HG03442 (cell line): ENCODE results near the gene FOXM1.
"Not testable (repeated sequence)": the region's sequence is repeated elsewhere in the genome, so short reads cannot be mapped to it uniquely, and the experiment has no call there.

ENCODE experiments used
- ATAC-seq: cut with Tn5 transposase; IDR thresholded peaks from one replicate; pipeline ENCODE4 v1.9.1; 2021; ENCODE audit warnings: mild to moderate bottlenecking, moderate library complexity; ENCODE audit not compliant: unreplicated experiment

The FOXM1 gene

DNA sequence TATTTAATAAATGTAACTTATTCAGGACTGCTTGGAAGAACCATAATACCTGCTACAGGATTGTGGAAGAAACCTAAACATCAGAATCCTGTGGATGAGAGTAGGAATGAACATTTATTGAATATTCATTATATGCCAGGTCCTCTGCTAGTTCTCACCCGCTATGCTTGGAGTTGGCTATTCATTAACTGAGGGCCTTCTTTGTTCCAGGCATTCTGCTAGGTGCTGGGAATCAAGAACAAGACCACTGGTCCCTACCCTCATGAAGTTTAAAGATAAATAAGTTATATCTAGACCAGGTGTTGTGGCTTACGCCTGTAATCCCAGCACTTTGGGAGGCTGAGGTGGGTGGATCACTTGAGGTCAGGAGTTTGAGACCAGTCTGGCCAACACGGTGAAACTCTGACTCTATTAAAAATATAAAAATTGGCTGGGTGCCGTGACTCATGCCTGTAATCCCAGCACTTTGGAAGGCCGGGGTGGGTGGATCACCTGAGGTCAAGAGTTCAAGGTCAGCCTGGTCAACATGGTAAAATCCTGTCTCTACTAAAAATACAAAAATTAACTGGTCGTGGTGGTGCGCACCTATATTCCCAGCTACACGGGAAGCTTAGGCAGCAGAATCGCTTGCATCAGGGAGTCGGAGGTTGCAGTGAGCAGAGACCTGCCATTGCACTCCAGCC is 9.9 kb upstream of the FOXM1 start:
- ATAC-seq: no peak

DNA sequence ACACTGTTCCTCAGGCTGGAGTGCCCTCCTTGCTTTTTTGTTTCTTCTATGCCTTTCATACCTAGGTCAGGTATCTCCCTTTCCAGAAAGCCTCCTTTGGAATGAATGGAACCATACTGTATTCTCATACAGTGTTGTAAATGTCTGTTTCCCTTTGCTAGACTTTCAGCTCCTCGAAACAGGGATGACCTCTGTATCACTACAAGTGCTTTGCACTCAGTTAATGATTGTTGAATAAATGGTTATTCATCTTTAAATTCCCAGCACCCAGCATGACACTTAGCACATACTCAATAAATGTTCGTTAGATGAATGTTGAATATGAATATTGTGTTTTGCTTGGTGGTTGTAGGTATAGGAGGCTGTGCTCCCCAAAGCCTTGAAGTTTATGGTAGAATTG is 7.8 kb upstream of the FOXM1 start:
- no peak for ATAC-seq

- no peak for ATAC-seq
Observed at GRCh38 chr12:2879853-2880252, 2.9 kb upstream of the FOXM1 start.

DNA sequence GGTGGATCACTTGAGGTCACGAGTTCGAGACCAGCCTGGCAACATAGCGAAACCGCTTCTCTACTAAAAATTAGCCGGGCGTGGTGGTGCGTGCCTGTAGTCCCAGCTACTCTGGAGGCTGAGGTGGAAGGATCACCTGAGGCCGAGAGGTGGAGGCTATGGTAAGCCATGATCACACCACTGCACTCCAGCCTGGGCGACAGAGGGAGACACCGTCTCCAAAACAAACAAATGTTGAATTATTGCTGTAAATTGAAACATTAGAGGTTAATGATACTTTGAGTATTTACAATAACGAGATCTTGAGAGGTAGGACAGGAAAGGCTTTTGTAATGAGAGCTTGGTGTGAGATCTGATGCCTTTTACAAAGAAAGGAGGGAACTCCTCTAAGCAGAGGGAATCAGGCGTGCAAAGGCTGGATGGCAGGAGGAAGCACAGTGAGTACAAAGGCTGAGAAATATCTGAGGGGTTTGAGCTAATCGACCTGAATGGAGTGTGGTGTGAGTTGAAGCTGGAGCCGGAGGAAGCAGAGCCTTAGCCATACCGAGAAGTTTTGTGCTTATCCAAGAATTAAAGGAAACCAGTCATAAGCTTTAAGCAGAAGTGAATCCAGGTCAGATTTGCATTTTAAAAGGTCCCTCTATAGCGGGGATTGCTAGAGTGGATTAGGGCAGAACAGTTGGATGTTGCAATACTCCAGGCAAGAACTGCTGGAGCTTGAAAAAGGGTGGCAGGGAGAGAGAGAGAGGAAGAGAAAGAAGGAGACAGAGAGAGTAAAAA is 1.2 kb upstream of the FOXM1 start:
- no peak for ATAC-seq

DNA sequence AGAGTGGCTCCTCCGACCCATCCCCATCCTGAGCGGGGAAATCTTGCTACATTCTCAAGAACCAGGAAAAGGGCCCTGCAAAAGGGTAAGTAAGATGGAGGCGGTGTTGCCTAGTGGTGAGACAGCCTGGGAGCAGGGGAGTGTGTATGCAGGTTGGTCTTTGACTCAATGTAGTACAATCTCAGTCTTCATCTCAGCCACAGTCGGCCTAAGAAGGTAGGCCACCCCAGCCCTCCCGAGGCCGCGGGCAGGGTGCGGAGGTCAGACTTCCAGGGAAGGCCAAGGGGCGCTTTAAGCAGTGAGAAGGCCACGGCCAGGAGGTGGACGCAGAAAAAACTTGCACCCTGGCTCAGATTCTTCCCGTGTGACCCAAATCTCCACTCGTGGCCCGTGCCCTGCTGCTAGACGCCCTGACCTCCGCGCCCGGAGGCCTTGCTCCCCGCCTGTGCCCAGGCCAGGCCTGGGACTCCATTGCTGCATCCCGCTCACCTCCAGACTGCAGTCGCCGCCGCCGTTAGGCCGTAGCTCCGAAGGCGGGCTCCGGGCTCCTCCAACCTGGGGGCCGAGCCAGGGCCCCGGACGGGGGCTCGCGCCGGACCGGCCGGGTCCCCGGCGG is 435 bp downstream of the FOXM1 start:
- peak; percentile 26 for ATAC-seq

GRCh38 chr12:2868986-2869632 is 7.9 kb downstream of the FOXM1 start:
- ATAC-seq: not testable (repeated sequence)

- ATAC-seq: no peak
Observed at GRCh38 chr12:2864198-2864597, 12.8 kb downstream of the FOXM1 start.

DNA sequence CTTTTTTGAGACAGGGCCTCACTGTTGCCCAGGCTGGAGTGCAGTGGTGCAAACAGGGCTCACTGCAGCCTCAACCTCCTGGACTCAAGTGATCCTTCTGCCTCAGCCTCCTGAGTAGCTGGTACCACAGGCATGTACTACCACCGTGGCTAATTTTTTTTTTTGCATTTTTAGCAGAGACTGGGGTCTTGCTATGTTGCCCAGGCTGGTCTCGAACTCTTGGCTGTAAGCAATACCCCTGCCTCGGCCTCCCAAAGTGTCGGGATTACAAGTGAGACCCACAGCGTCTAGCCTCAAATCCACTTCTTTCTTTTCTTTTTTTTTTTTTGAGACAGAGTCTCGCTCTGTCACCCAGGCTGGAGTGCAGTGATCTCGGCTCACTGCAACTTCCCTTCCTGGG is 13.6 kb downstream of the FOXM1 start:
- ATAC-seq: not testable (repeated sequence)

GRCh38 chr12:2862876-2863275 is 14.1 kb downstream of the FOXM1 start:
- no peak for ATAC-seq

- no peak for ATAC-seq
Observed at GRCh38 chr12:2860170-2860569, 16.8 kb downstream of the FOXM1 start.

DNA sequence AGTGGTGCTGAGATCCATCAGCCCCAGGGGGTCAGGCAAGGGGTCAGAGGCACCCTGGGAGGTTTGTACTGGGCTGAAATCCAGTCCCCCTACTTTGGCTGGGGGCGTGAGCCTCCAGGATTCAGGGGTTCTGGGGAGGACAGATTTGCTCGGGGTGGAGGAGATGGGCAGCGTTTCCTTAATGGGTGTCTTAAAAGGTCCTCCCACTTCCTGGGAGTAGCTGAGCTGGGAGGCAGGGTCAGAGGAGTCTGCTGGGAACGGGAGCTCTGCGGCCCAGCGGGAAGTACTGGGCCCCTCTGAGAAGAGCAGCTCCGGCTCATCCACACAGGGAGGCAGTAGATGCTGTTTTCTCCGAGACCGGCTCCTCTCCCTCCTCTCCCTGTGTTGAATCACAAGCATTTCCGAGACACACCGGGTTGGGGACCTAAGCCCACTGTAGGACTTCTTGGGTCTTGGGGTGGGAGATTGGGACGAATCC is 18.0 kb downstream of the FOXM1 start:
- no peak for ATAC-seq

GRCh38 chr12:2858334-2858733 is 18.6 kb downstream of the FOXM1 start:
- no peak for ATAC-seq

GRCh38 chr12:2857576-2857975 is 19.4 kb downstream of the FOXM1 start:
- ATAC-seq: no peak

DNA sequence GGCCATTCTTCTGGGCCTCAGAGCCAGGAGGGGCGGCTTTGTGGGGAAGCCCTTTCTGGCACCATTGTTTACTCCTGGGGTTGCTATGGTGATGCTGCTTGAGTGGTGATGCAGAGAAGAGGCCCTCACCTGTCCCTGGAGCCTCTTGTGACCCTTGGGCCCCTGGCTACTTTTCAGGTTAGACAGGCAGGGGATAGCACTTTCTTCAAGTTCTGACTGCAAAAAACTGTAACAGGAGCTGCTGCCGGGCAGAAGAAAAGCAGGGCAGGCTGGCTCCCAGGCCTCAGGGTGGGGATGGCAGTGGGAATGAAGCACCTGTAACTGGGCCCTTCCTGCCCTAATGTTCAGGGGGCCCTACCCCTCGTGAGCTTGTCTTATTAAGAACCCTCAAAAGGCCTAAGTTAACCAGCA is 19.9 kb downstream of the FOXM1 start, which contains the start of gene TEX52:
Gene TEX52 (minus strand): TSS at position 19 of the 411 bp plus-strand sequence. CDS start 13 bp downstream, at position 6.
- ATAC-seq: no peak

- no peak for ATAC-seq
Observed at GRCh38 chr12:2856051-2856450, 20.9 kb downstream of the FOXM1 start.

- ATAC-seq: no peak
Observed at GRCh38 chr12:2855546-2855945, 21.4 kb downstream of the FOXM1 start.

GRCh38 chr12:2854669-2855453 is 22.1 kb downstream of the FOXM1 start:
- ATAC-seq: no peak

DNA sequence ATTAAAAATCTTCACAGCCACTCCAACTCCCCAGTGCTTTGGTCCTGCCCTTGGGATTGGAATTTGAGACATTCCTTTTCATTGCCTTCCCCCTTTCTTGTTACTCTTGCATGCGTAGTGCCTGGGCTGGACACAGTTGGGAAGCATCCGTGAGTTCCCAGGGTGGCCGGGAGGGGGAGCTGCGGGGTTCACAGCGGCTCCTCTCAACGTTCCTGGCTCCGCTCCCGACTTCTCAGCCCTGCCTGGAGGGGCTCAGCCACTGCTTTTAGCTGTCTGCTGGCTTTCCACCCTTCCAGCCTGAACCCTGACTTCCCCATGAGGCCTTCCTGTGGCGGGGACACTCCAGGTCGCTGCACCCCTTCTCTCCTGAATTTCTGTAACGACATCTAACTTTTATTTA is 23.3 kb downstream of the FOXM1 start:
- ATAC-seq: no peak

DNA sequence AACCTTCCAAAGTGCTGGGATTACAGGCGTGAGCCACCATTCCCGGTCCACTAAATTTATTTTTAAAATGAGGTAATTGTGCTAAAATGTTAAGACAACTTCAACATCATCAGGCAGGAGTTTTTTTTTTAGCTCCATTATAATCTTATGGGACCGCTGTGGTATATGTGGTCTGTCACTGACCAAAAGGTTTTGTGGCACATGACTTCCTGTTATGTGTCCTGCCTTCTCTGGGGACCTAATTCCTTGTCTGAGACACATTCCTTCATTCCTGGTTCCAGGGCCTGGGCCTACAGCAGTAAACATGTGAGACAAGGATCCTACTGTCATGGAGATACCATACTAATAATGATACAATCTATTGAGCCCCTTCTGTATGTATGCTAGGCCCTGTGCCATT is 25.0 kb downstream of the FOXM1 start:
- ATAC-seq: no peak

DNA sequence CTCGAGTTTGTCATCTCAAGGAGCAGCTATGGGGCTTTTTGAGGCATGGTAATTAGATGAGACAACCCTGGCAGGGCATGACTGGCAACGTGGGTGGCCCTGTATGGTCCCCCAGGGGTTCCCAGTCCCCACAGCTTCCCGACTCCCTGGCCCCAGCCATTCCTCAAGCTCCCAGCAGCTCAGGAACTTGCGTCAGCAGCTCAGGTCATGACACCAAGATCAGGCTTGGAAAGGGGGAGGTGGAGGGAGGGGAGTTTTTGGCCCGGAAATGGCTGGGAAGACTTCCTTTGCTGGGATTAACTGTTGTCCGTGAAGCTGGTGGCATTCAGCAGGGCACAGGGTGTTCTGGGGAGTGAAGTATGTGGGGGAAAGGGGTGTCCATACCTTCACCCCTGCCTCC is 31.7 kb downstream of the FOXM1 start:
- no peak for ATAC-seq

DNA sequence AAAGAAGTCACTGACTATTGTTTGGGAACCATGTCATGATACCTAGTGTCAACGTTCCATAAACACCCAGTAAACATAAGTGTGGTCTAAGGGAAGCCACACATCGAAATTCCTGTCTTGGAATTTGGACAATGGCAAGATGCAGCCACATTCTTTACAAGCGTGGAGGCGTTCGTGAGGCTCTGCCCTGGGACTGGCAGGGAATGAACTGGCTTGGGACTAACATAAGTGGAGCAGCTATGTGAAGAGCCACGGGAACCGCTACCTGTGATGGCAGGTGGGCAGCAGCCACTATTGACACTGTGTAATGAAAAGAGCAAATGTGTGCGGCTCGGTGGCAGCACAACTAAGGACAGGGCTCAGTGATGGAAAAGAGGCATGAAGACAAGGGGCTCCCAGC is 32.2 kb downstream of the FOXM1 start:
- ATAC-seq: no peak
